Gastroesophageal sphincter (tissue), 3 donors: ENCODE results near the gene ENHO.

Experiments used
- EP300 ChIP-seq: sonication (generic); formaldehyde crosslinking; IDR thresholded peaks from one replicate; pipeline ENCODE4 v1.6.1; 2017; ENCODE audit warnings: antibody characterized with exemption, mild to moderate bottlenecking
- TF ChIP-seq, protein P1 (sequence below), 4 experiments: fragments of 200-600 bp in 2 of 4; fragments of 450-650 bp in 2 of 4; sonication (generic) in 1 of 4; IDR thresholded peaks; one replicate each; pipeline ENCODE4 v1.5.1; 2017 to 2019; ENCODE audit warnings: antibody characterized with exemption in 4 of 4, mild to moderate bottlenecking in 2 of 4, moderate library complexity in 2 of 4

DNA sequence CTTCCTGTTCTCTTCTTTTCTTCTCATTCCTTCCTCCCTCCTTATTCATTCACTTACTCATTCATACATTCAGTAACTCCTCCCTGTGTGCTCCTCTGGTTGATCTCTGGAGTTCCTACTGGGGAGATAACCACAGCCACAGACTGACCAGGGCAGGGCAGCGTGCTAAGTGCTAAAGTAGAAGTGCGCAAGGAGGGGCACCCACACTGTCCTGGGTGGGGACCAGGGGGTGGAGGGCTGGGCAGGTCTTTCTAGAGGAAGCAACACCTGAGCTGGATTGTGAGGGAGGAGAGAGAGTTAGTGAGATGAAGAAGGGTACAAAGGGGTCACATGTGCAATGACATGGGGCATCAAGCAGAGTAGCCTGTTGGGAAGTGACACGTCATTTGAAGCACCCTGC, 13.8 kb downstream of the ENHO start:
- TF ChIP-seq, protein P1, sequence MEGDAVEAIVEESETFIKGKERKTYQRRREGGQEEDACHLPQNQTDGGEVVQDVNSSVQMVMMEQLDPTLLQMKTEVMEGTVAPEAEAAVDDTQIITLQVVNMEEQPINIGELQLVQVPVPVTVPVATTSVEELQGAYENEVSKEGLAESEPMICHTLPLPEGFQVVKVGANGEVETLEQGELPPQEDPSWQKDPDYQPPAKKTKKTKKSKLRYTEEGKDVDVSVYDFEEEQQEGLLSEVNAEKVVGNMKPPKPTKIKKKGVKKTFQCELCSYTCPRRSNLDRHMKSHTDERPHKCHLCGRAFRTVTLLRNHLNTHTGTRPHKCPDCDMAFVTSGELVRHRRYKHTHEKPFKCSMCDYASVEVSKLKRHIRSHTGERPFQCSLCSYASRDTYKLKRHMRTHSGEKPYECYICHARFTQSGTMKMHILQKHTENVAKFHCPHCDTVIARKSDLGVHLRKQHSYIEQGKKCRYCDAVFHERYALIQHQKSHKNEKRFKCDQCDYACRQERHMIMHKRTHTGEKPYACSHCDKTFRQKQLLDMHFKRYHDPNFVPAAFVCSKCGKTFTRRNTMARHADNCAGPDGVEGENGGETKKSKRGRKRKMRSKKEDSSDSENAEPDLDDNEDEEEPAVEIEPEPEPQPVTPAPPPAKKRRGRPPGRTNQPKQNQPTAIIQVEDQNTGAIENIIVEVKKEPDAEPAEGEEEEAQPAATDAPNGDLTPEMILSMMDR (IDR thresholded peaks at IDR 0.05): no peak
- TF ChIP-seq EP300: no peak
